ENCODE results near the gene CFAP100. TPM values are rescaled to one million over a fixed set of nuclear protein-coding genes. Genes with fewer than 3 reads are reported as not detected.

The CFAP100 gene
- total and polyA plus RNA-seq, 10 of the 15 experiments (the other 5 are each of a cell fraction or from before 2014, with no cell fraction given), result 0.04 to 0.27 TPM; not detected in 8

DNA sequence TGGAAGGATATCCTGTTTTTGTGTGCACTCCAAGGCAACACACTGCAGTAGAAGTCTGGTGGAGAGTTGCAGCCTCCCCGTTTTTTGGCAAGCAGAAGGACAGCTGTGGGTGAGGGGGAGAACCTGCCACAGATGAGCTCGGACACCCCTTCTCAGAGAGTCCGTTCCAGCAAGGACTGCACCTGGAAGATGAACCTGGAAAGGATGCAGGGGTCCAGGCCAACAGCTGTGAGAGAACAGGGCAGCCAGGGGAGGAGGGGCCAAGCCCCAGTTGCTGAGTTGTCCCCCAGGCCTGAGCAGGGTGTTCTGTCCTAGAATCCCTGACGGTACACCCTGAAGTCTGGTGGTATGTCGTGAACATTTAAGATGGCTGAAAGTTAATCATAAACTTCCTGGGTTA lies 50.8 kb downstream of the CFAP100 start (continued):
- TF ChIP-seq USF1 (IDR thresholded peaks at IDR 0.05; ENCODE audit: borderline replicate concordance, extremely low read length, insufficient read depth, low read depth, low read length) (no peak), PAX5 (IDR thresholded peaks at IDR 0.05; ENCODE audit: borderline replicate concordance, low read depth, low read length) (no peak), SIX5 (IDR thresholded peaks at IDR 0.05; ENCODE audit: low read depth, low read length, severe bottlenecking) (no peak), KLF5 (IDR thresholded peaks at IDR 0.05; ENCODE audit: partially characterized antibody) (no peak), JUNB (IDR thresholded peaks at IDR 0.05) (no peak), NFXL1 (IDR thresholded peaks at IDR 0.05; ENCODE audit: borderline replicate concordance) (no peak), BMI1 (IDR thresholded peaks at IDR 0.05; ENCODE audit: borderline replicate concordance) (no peak)

DNA sequence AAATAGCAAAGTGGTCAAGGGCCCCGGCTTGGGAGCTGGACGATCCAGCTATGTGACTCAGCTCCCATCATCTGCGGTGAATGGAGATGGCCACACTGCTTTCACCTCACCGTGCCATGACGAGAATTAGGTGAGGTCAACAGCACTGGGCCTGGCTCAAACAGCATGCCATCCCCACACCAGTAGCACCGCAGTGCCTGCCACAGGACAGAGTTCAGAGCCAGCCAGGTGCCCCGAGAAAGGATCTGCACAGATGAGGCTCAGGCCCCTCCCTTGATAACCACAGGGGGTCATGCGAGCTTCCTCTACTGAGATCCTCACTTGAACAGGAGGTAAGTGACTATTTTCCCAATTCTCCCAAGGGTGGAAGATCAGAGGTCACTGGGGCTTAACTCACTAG lies 51.6 kb downstream of the CFAP100 start:
- SMC1A ChIA-PET (ENCODE audit: uncharacterized antibody, unreplicated experiment), result no interaction called here
- CTCF ChIA-PET, result no interaction called here
- H3K9me3 ChIP-seq (replicated peaks; ENCODE audit: control insufficient read depth, insufficient read depth, low read length), result no peaks in the 10 kb centered on the region
- TF ChIP-seq PAX5 (IDR thresholded peaks at IDR 0.05; ENCODE audit: borderline replicate concordance, low read depth, low read length), result no peak
- TF ChIP-seq, protein P1, sequence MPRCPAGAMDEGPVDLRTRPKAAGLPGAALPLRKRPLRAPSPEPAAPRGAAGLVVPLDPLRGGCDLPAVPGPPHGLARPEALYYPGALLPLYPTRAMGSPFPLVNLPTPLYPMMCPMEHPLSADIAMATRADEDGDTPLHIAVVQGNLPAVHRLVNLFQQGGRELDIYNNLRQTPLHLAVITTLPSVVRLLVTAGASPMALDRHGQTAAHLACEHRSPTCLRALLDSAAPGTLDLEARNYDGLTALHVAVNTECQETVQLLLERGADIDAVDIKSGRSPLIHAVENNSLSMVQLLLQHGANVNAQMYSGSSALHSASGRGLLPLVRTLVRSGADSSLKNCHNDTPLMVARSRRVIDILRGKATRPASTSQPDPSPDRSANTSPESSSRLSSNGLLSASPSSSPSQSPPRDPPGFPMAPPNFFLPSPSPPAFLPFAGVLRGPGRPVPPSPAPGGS (IDR thresholded peaks at IDR 0.05; ENCODE audit: borderline replicate concordance, insufficient read depth, low read depth, low read length, poor library complexity, severe bottlenecking), result no peak
- no peak for TF ChIP-seq CBFB (IDR thresholded peaks at IDR 0.05; ENCODE audit: low read depth)
- TF ChIP-seq EZH2 (IDR thresholded peaks at IDR 0.05; ENCODE audit: borderline replicate concordance, control insufficient read depth, low read depth, low read length), result no peak
- no peak for TF ChIP-seq ZSCAN29 (IDR thresholded peaks at IDR 0.05)
- no peak for TF ChIP-seq EP300 (IDR thresholded peaks at IDR 0.05; ENCODE audit: borderline replicate concordance in 1 of 2, control insufficient read depth in 1 of 2, low read depth in 2 of 2, low read length in 2 of 2)
- TF ChIP-seq, protein P2, sequence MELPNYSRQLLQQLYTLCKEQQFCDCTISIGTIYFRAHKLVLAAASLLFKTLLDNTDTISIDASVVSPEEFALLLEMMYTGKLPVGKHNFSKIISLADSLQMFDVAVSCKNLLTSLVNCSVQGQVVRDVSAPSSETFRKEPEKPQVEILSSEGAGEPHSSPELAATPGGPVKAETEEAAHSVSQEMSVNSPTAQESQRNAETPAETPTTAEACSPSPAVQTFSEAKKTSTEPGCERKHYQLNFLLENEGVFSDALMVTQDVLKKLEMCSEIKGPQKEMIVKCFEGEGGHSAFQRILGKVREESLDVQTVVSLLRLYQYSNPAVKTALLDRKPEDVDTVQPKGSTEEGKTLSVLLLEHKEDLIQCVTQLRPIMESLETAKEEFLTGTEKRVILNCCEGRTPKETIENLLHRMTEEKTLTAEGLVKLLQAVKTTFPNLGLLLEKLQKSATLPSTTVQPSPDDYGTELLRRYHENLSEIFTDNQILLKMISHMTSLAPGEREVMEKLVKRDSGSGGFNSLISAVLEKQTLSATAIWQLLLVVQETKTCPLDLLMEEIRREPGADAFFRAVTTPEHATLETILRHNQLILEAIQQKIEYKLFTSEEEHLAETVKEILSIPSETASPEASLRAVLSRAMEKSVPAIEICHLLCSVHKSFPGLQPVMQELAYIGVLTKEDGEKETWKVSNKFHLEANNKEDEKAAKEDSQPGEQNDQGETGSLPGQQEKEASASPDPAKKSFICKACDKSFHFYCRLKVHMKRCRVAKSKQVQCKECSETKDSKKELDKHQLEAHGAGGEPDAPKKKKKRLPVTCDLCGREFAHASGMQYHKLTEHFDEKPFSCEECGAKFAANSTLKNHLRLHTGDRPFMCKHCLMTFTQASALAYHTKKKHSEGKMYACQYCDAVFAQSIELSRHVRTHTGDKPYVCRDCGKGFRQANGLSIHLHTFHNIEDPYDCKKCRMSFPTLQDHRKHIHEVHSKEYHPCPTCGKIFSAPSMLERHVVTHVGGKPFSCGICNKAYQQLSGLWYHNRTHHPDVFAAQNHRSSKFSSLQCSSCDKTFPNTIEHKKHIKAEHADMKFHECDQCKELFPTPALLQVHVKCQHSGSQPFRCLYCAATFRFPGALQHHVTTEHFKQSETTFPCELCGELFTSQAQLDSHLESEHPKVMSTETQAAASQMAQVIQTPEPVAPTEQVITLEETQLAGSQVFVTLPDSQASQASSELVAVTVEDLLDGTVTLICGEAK (IDR thresholded peaks at IDR 0.05; ENCODE audit: borderline replicate concordance), result no peak
- TF ChIP-seq RELA (IDR thresholded peaks at IDR 0.05; ENCODE audit: borderline replicate concordance, partially characterized antibody), result no peak
- no peak for TF ChIP-seq TAF1 (IDR thresholded peaks at IDR 0.05; ENCODE audit: borderline replicate concordance, low read depth, low read length)
- no peak for TF ChIP-seq GABPA (IDR thresholded peaks at IDR 0.05; ENCODE audit: low read depth)
- TF ChIP-seq SUPT20H (IDR thresholded peaks at IDR 0.05; ENCODE audit: borderline replicate concordance, control insufficient read depth, low read depth, low read length), result no peak

More for the DNA sequence above, 51.6 kb downstream of the CFAP100 start:
- Histone ChIP-seq H3K36me3 (ENCODE audit: control insufficient read depth in 2 of 2, insufficient read depth in 2 of 2, low read length in 1 of 2) (peaks cover 2 to 8% of the 10 kb centered on the region in 2 experiments; a peak in 3 of 4 replicates), H3K9ac (ENCODE audit: control insufficient read depth, insufficient read depth, low read length) (no peak overlapping the region), H4K20me1 (ENCODE audit: control insufficient read depth, insufficient read depth) (no peaks in the 10 kb centered on the region), H3K4me2 (ENCODE audit: control insufficient read depth, insufficient read depth) (no peak overlapping the region), H3K79me2 (ENCODE audit: control insufficient read depth, insufficient read depth, low read length) (no peaks in the 10 kb centered on the region), H2AFZ (ENCODE audit: control insufficient read depth, low read depth, low read length) (no peak overlapping the region), H3K27ac (ENCODE audit: control insufficient read depth, insufficient read depth) (no peak overlapping the region), H3K4me1 (ENCODE audit: control insufficient read depth, insufficient read depth, low read length) (no peaks in the 10 kb centered on the region), H3K27me3 (replicated peaks in 1 of 2; ENCODE audit: control insufficient read depth in 2 of 2, insufficient read depth in 2 of 2, low read length in 1 of 2) (no peaks in the 10 kb centered on the region), H3K4me3 (no peak overlapping the region)
- 99% methylated on average over 8 of the region's 8 CpGs for WGBS (ENCODE audit: insufficient coverage, insufficient replicate concordance, low lambda C conversion rate, missing lambda C conversion rate)
- POLR2A ChIA-PET, result no interaction called here
- FAIRE-seq (no peak), ATAC-seq (no peak), DNase-seq (ENCODE audit: low read depth, low spot score) (no peak)
- no TSS peak for BruUV-seq (replicated peaks)
- in situ Hi-C loops (cut with MboI), result no loop called here
- RAD21 ChIA-PET (ENCODE audit: unreplicated experiment), result no interaction called here
- intact Hi-C loops (cut with micrococcal nuclease; ENCODE audit: unreplicated experiment), result no loop called here

Data from GM12878 (cell line).